Kidney (tissue), 14 donors: Measurements from ENCODE around the gene TSPAN4. TPM values are rescaled to one million over a fixed set of nuclear protein-coding genes. Genes with fewer than 3 reads are reported as not detected.

Source experiments
- DNase-seq, 5 donors: peaks; one replicate each; pipeline ENCODE4 v3.0.0-alpha.2; 2013 to 2020
- FAIRE-seq: peaks from 2 replicates; lab custom pipeline; 2012; peaks lifted over from hg19 to GRCh38; lab: Jason Lieb, UNC
- H3K27ac ChIP-seq, 2 donors: one replicate each; pipeline ENCODE4 v1.7.0; 2013; ENCODE audit warnings: low read depth in 2 of 2, low read length in 2 of 2, inconsistent platforms in 1 of 2
- H3K27me3 ChIP-seq: one replicate; pipeline ENCODE4 v1.7.1; 2013; ENCODE audit warnings: low read length, inconsistent platforms; ENCODE audit not compliant: control insufficient read depth, insufficient read depth
- H3K36me3 ChIP-seq, 3 donors: one replicate each; pipeline versions ENCODE4 v1.7.0 to v1.7.1; 2013; ENCODE audit warnings: low read length in 3 of 3, control low read depth in 1 of 3, inconsistent platforms in 1 of 3; ENCODE audit not compliant: insufficient read depth in 3 of 3, control insufficient read depth in 2 of 3
- H3K4me1 ChIP-seq, 3 donors: one replicate each; pipeline versions ENCODE4 v1.7.0 to v1.7.1; 2013; ENCODE audit warnings: low read length in 3 of 3, inconsistent platforms in 1 of 3, low read depth in 1 of 3; ENCODE audit not compliant: control insufficient read depth in 2 of 3, insufficient read depth in 2 of 3
- H3K4me3 ChIP-seq, 3 donors: one replicate each; pipeline versions ENCODE4 v1.7.0 to v1.8.1; 2013; ENCODE audit warnings: low read length in 3 of 3, control low read depth in 1 of 3, inconsistent platforms in 1 of 3
- H3K9ac ChIP-seq, 3 donors: one replicate each; pipeline versions ENCODE4 v1.7.0 to v1.7.1; 2013; ENCODE audit warnings: low read length in 3 of 3, control low read depth in 1 of 3, inconsistent platforms in 1 of 3
- H3K9me3 ChIP-seq, 3 donors: one replicate each; pipeline versions ENCODE4 v1.7.0 to v1.7.1; 2013; ENCODE audit warnings: low read length in 3 of 3, control low read depth in 1 of 3, inconsistent platforms in 1 of 3; ENCODE audit not compliant: control insufficient read depth in 2 of 3, insufficient read depth in 1 of 3
- intact Hi-C: fragments of 100-400 bp; cut with DNase I; formaldehyde crosslinking; loops from one replicate; pipeline ENCODE4 v1.11.1; 2022
- polyA plus RNA-seq: library from polyadenylated mRNA; stranded (reverse); fragments of 350-450 nt; fragmentation: Illumina TruSeq; extraction: RNeasy Lipid Tissue Mini Kit (QIAGEN cat#74804); gene quantifications from one replicate; pipeline ENCODE4 v1.2.3, GENCODE V29; 2014; ENCODE audit warnings: low read depth, low replicate concordance; ENCODE audit not compliant: insufficient read depth
- total RNA-seq: library from RNA; stranded (reverse); fragmentation: NEBNext Ultra II Directional; extraction: Animal tissue kit (Norgen Biotek cat#: 25700); gene quantifications from one replicate; pipeline ENCODE4 v1.2.1, GENCODE V29; 2021
- TF ChIP-seq, protein P1 (sequence below): IDR thresholded peaks from 3 replicates; pipeline ENCODE4 v1.5.1; 2012; ENCODE audit warnings: mild to moderate bottlenecking, moderate library complexity, borderline replicate concordance; ENCODE audit not compliant: insufficient read depth; ENCODE audit errors: extremely low read depth
- donor health status: control.
- donor health status: control.
- donor health status: control.
- donor health status: control.
- donor health status: control.
- donor health status: DM: yes; HTN: yes; CAD: no.
- donor health status: Normal renal cell carcinoma (clear cell type).

Gene TSPAN4
- total and polyA plus RNA-seq, 2 donors from 2014 or later, result 81.2 to 104 TPM

GRCh38 chr11:839280-839623 lies 3.4 kb upstream of the TSPAN4 start:
- Histone ChIP-seq H3K36me3 (peaks cover 0 to 34% (median 10%) of the 10 kb centered on the region in 3 donors), H3K4me1 (peaks cover 0 to 39% (median 10%) of the 10 kb centered on the region in 3 donors), H3K4me3 (no peak overlapping the region), H3K9ac (no peak overlapping the region), H3K9me3 (no peaks in the 10 kb centered on the region), H3K27ac (no peak overlapping the region), H3K27me3 (no peaks in the 10 kb centered on the region)
- TF ChIP-seq, protein P1, sequence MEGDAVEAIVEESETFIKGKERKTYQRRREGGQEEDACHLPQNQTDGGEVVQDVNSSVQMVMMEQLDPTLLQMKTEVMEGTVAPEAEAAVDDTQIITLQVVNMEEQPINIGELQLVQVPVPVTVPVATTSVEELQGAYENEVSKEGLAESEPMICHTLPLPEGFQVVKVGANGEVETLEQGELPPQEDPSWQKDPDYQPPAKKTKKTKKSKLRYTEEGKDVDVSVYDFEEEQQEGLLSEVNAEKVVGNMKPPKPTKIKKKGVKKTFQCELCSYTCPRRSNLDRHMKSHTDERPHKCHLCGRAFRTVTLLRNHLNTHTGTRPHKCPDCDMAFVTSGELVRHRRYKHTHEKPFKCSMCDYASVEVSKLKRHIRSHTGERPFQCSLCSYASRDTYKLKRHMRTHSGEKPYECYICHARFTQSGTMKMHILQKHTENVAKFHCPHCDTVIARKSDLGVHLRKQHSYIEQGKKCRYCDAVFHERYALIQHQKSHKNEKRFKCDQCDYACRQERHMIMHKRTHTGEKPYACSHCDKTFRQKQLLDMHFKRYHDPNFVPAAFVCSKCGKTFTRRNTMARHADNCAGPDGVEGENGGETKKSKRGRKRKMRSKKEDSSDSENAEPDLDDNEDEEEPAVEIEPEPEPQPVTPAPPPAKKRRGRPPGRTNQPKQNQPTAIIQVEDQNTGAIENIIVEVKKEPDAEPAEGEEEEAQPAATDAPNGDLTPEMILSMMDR, result no peak
- intact Hi-C loops, result no loop called here
- no peak for FAIRE-seq
- no peak for DNase-seq

- Histone ChIP-seq H3K27ac (no peak overlapping the region), H3K27me3 (no peaks in the 10 kb centered on the region), H3K4me3 (no peak overlapping the region), H3K9me3 (no peaks in the 10 kb centered on the region), H3K36me3 (peaks cover 0 to 34% (median 10%) of the 10 kb centered on the region in 3 donors), H3K9ac (no peak overlapping the region), H3K4me1 (peaks cover 0 to 35% (median 8%) of the 10 kb centered on the region in 3 donors)
- intact Hi-C loops, result no loop called here
- no peak for DNase-seq
- TF ChIP-seq, protein P1, result no peak
- no peak for FAIRE-seq
Observed at GRCh38 chr11:839875-840617, 2.6 kb upstream of the TSPAN4 start.

GRCh38 chr11:841981-842369 lies 677 bp upstream of the TSPAN4 start:
- Histone ChIP-seq H3K27me3 (no peaks in the 10 kb centered on the region), H3K4me1 (peaks cover 0 to 36% (median 15%) of the 10 kb centered on the region in 3 donors), H3K9ac (peak overlapping the region; percentile 49 to 81 (median 59)), H3K9me3 (no peaks in the 10 kb centered on the region), H3K36me3 (peaks cover 0 to 31% (median 8%) of the 10 kb centered on the region in 3 donors), H3K27ac (peak overlapping the region; percentile 92 to 93), H3K4me3 (peak overlapping the region; percentile 75 to 87 (median 80))
- FAIRE-seq, result no peak
- DNase-seq, result no peak
- intact Hi-C loops, result no loop called here
- TF ChIP-seq, protein P1, result no peak
